SJSA1 (cell line): ENCODE data around the gene SOWAHD. TPM values are rescaled to one million over a fixed set of nuclear protein-coding genes. Genes with fewer than 3 reads are reported as not detected.
"Not testable (repeated sequence)": the region's sequence is repeated elsewhere in the genome, so short reads cannot be mapped to it uniquely, and the experiment has no call there.

Source experiments
- DNase-seq, 2 experiments: peaks; one replicate each; pipeline ENCODE4 v3.0.0-alpha.2; 2015 to 2020; ENCODE audit warnings: low spot score in 2 of 2, low read depth in 1 of 2
- H3K27ac ChIP-seq: fragments of 250-450 bp; sonication (Bioruptor Pico); 2 replicates; pipeline ENCODE4 v1.5.1; 2020; ENCODE audit warnings: mild to moderate bottlenecking, moderate library complexity
- H3K27me3 ChIP-seq: fragments of 250-450 bp; sonication (Bioruptor Pico); replicated peaks from 2 replicates; pipeline ENCODE4 v1.5.1; 2020; ENCODE audit warnings: mild to moderate bottlenecking, moderate library complexity
- H3K36me3 ChIP-seq: fragments of 250-450 bp; sonication (Bioruptor Pico); 2 replicates; pipeline ENCODE4 v1.5.1; 2020; ENCODE audit warnings: mild to moderate bottlenecking
- H3K4me1 ChIP-seq: fragments of 250-450 bp; sonication (Bioruptor Pico); replicated peaks from 2 replicates; pipeline ENCODE4 v1.6.1; 2021; ENCODE audit warnings: mild to moderate bottlenecking
- H3K4me3 ChIP-seq: fragments of 250-450 bp; sonication (Bioruptor Pico); 2 replicates; pipeline ENCODE4 v1.5.1; 2020; ENCODE audit warnings: mild to moderate bottlenecking
- H3K9me3 ChIP-seq: fragments of 250-450 bp; sonication (Bioruptor Pico); replicated peaks from 2 replicates; pipeline ENCODE4 v1.5.1; 2020; ENCODE audit warnings: mild to moderate bottlenecking
- total RNA-seq: library from RNA; depleted of rRNA; stranded (reverse); fragments of >200 nt; shearing (Covaris generic); gene quantifications from 2 replicates; pipeline ENCODE4 v1.2.3, GENCODE V29; 2014

Gene SOWAHD
- total RNA-seq, 1 experiment from 2014 or later, result 1.6 TPM

DNA sequence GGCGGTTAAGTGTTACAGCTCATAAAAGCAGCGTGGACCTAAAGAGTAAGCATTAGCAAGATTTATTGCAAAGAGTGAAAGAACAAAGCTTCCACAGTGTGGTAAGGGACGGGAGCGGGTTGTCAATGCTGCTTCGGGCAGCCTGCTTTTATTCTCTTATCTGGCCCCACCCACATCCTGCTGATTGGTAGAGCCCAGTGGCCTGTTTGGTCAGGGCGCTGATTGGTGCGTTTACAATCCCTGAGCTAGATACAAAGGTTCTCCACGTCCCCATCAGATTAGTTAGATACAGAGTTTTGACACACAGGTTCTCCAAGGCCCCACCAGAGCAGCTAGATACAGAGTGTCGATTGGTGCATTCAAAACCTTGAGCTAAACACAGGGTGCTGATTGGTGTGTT, 8.3 kb upstream of the SOWAHD start:
- not testable (repeated sequence) for H3K27ac ChIP-seq, DNase-seq, H3K36me3 ChIP-seq, H3K4me1 ChIP-seq, H3K4me3 ChIP-seq, H3K27me3 ChIP-seq, H3K9me3 ChIP-seq

DNA sequence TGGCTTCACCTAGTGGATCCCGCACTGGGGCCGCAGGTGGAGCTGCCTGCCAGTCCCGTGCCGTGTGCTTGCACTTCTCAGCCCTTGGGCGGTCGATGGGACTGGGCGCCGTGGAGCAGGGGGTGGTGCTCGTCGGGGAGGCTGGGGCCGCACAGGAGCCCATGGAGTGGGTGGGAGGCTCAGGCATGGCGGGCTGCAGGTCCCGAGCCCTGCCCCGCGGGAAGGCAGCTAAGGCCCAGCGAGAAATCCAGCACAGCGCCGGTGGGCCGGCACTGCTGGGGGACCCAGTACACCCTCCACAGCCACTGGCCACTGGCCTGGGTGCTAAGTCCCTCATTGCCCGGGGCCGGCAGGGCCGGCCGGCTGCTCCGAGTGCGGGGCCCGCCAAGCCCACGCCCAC, 7.6 kb upstream of the SOWAHD start:
- not testable (repeated sequence) for DNase-seq, H3K9me3 ChIP-seq, H3K27me3 ChIP-seq

DNA sequence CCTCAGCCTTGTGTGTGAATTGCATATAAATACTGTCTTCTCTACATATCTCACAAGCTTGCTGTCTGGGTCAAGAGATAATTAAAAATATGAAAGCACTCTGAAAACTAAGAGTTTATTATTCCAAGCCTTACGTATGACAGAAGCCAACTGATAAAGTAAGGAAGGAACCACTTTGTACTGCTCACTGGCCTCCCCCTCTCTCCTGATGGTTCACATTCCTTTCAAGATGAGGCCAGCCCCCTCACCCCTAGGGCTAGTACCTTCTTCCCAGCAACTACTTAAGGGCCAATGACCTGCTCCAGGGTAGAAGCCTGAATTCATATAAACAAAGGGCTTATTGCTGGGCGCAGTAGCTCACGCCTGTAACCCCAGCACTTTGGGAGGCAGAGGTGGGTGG, 5.4 kb upstream of the SOWAHD start:
- H3K36me3 ChIP-seq, result no peaks in the 10 kb centered on the region
- peaks cover 12% of the 10 kb centered on the region for H3K4me1 ChIP-seq
- no peak overlapping the region for H3K27ac ChIP-seq
- no peak for DNase-seq
- no peaks in the 10 kb centered on the region for H3K27me3 ChIP-seq
- no peaks in the 10 kb centered on the region for H3K9me3 ChIP-seq
- no peak overlapping the region for H3K4me3 ChIP-seq

More for the DNA sequence above, 7.6 kb upstream of the SOWAHD start:
- not testable (repeated sequence) for H3K27ac ChIP-seq, H3K36me3 ChIP-seq, H3K4me3 ChIP-seq, H3K4me1 ChIP-seq

DNA sequence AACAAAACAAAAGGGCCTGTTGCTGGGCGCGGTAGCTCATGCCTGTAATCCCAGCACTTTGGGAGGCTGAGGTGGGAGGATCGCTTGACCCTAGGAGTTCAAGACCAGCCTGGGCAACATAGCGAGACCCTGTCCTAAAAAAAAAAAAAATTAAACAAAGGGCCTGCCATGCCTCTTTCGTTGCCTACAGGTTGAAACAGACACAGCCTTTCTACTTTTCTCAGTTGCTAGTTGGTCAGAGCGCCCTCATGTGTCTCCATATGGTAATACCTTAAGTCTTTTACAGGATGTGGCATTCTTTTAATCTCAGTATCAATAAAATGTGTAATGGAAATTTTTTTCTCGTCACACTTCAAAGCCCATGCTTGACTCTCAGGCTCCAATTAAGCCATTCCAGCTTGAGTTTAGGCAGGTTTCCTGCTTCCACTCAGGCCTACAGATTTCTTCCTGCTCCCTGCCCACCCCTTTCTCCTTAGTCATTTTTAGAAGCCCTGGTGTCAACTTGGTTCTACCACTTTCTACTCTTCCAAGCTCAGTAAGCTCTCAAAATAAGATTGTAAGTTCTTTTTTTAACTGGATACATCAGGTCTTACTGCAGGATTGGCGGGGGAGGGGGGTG, 4.6 kb upstream of the SOWAHD start:
- H3K4me1 ChIP-seq, result peaks cover 17% of the 10 kb centered on the region
- H3K27me3 ChIP-seq, result no peaks in the 10 kb centered on the region
- H3K27ac ChIP-seq, result no peak overlapping the region
- no peak overlapping the region for H3K4me3 ChIP-seq
- no peak for DNase-seq
- H3K36me3 ChIP-seq, result no peaks in the 10 kb centered on the region
- H3K9me3 ChIP-seq, result no peaks in the 10 kb centered on the region

DNA sequence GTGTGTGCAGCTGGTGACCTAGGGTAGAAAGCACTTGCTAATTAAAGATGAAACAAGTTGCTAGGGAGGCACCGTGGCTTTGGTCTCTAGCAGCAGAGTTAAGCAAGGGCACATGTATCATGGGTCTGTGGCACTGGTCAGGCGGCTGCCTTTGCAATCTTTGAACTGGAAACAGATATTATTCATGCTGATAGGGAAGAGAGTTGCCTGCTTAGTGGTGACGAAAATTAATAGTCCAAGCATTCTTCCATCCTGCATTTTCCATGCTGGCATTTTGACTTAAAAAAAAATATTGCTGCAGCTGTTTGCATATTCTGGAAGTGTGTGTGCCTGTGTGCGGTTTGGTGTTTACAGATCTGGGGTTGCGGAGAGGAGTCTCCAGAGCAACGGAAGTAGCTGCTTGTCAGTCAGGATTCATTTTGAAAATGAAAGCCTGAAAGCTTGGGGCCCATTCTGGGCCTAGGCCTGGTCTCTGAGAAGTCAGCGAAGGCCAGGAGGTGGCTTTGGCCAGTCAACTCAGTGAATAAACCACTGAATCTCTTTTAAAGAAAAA, 2.3 kb upstream of the SOWAHD start:
- H3K9me3 ChIP-seq, result no peaks in the 10 kb centered on the region
- H3K4me3 ChIP-seq, result no peak overlapping the region
- no peaks in the 10 kb centered on the region for H3K36me3 ChIP-seq
- H3K27me3 ChIP-seq, result no peaks in the 10 kb centered on the region
- DNase-seq, result peak in 1 of 2 experiments; percentile 31
- no peak overlapping the region; the same call in 1 of the 2 replicates for H3K27ac ChIP-seq
- H3K4me1 ChIP-seq, result peaks cover 20% of the 10 kb centered on the region

DNA sequence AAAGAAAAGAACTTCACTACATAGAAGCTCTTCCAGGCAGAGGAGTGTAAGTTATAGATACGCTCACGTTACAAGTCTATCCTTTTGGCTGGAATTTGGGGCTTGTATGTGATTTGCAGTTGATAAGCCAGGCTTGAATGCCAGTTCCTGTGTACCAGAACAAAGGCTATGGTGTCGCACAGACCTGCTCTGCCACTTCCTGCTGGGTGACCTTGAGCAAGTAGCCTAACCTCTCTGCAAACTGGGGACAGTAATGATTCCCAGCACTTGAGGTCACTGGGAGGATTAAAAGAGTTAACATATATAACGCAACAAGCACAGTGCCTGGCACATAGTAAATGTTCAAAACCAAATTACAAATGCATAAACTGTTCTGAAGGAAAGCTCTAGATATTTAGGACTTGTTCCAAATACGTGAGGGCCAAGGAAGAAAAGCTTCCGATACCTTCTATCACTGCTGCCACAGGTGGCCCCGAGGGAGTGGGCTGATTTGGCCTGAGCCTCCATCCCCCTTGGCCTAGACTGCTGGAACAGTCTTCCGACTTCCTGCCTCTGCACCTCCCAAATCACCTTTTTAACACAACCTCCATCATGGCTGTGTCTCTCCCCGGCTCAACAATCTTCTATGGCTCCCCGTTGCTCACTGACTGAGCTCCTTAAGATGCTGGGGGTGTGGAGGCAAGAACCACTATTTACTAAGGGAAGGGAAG, 1.3 kb upstream of the SOWAHD start:
- Histone ChIP-seq H3K36me3 (no peaks in the 10 kb centered on the region), H3K4me3 (no peak overlapping the region), H3K9me3 (no peaks in the 10 kb centered on the region), H3K27me3 (no peaks in the 10 kb centered on the region), H3K27ac (no peak overlapping the region), H3K4me1 (peaks cover 20% of the 10 kb centered on the region)
- DNase-seq, result no peak

DNA sequence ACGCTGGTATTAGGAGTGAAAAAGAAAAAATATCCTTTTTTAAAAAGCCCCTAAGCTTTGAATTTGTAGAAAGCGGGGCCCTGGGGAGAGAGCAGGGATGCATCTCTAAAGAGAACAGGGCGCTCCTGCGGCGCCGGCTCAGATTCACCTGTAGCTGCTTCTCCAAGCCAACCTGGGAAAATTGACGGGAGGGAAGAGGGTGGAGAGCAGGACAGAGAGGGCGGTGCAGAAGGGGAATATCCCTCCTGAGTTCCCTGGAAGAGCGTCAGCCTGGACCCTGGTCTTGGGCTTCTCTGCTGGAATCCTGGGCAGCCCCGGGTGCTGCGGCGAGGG, 776 bp upstream of the SOWAHD start:
- Histone ChIP-seq H3K27me3 (no peaks in the 10 kb centered on the region), H3K9me3 (no peaks in the 10 kb centered on the region), H3K4me1 (peaks cover 24% of the 10 kb centered on the region), H3K4me3 (no peak overlapping the region), H3K27ac (no peak overlapping the region), H3K36me3 (no peaks in the 10 kb centered on the region)
- DNase-seq, result no peak

DNA sequence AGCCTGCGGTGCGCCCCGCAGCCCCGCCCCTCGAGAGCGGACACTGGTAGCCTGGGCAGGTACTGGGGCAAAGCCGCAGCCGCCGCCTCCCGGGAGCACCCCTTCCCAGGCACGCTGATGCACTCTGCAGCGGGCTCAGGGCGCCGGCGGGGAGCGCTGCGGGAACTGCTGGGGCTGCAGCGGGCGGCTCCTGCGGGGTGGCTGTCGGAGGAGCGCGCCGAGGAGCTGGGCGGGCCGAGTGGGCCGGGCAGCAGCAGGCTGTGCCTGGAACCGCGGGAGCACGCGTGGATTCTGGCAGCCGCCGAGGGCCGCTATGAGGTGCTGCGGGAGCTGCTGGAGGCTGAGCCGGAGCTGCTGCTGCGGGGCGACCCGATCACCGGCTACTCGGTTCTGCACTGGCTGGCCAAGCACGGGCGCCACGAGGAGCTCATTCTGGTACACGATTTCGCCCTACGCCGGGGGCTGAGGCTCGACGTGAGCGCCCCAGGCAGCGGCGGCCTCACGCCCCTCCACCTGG, 401 bp downstream of the SOWAHD start:
- H3K36me3 ChIP-seq, result no peaks in the 10 kb centered on the region
- DNase-seq, result peak in 1 of 2 experiments; percentile 17
- H3K4me3 ChIP-seq, result peak overlapping the region; percentile 44

DNA sequence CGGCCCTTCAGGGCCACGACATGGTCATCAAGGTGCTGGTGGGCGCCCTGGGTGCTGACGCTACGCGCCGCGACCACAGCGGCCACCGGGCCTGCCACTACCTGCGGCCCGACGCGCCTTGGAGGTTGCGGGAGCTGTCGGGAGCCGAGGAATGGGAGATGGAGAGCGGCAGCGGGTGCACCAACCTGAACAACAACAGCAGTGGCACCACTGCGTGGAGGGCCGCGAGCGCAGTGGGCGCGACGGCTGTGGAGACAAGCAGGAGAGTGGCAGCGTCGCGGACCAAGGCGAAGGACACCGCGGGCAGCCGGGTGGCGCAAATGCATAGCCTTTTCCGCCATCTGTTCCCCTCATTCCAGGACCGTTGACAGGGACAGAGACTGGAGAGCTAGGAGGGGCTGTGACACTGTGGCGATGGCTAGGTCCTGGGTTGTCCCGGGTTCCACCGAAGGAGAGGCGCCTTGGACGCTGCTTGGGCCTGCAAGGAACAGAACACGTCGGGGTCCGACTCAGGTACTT, 919 bp downstream of the SOWAHD start:
- Histone ChIP-seq H3K27ac (no peak overlapping the region), H3K9me3 (no peaks in the 10 kb centered on the region), H3K4me3 (peak overlapping the region; percentile 44; the same call in 1 of the 2 replicates), H3K27me3 (no peaks in the 10 kb centered on the region), H3K36me3 (no peaks in the 10 kb centered on the region), H3K4me1 (peaks cover 38% of the 10 kb centered on the region)
- no peak for DNase-seq

More for the DNA sequence above, 401 bp downstream of the SOWAHD start:
- no peak overlapping the region for H3K27ac ChIP-seq
- peaks cover 35% of the 10 kb centered on the region for H3K4me1 ChIP-seq
- H3K27me3 ChIP-seq, result no peaks in the 10 kb centered on the region
- H3K9me3 ChIP-seq, result no peaks in the 10 kb centered on the region

DNA sequence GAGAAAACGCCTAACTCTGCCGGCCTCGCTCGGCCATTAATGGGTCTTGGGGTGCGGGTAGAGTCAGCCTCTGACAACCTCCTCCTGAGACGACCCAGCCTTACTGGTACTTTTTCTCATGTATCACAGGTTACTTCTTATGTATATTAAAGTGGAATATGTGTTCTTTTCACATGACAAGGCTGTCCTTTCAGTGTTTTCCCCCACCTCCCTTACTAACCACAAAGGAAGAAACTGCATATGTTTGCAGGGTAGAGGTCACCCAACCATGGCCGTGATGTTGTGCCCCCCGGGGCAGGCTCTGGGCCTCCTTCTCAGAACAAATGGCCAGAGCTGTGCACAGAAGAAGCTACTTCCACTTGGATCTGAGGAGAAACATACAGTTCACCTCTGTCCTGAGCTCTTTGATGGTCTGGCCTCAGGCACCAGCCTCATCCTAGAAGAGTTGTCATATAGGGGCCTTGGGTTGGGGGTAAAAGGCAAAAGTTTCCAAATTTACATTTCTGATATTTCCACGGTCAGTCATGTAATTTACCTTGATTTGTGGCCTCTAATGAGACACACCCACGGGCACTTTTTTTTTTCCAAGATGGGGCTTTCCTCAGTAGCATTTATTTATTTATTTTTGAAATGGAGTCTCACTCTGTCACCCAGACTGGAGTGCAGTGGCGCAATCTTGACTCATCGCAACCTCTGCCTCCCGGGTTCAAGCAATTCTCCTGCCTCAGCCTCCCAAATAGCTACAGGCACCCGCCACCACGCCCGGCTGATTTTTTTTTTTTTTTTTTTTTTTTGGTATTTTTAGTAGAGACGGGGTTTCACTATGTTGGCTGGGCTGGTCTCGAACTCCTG, 1.9 kb downstream of the SOWAHD start:
- H3K27me3 ChIP-seq, result no peaks in the 10 kb centered on the region
- DNase-seq, result no peak
- H3K36me3 ChIP-seq, result no peaks in the 10 kb centered on the region
- H3K4me3 ChIP-seq, result no peak overlapping the region
- H3K4me1 ChIP-seq, result peaks cover 38% of the 10 kb centered on the region
- H3K27ac ChIP-seq, result no peak overlapping the region
- H3K9me3 ChIP-seq, result no peaks in the 10 kb centered on the region

DNA sequence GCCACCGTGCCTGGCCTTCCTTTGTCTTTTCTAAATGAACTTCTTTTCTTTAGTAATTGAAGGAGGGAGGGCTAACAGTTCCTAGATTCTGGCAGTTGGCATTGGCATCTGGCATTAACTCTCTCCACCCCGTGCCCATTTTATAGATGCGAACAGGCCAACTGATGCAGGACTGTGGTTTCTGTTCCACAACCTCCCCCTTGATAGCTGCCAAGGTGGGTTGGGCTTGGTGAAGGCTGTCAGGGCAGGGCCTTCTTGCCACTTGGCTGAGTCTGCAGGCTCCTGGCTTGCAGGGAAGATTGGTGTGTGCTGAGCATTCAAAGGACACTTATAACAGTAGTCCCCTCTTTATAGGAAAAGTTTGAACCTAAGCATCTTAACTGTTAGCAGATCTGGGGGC, 4.3 kb downstream of the SOWAHD start:
- Histone ChIP-seq H3K9me3 (no peaks in the 10 kb centered on the region), H3K4me1 (peaks cover 32% of the 10 kb centered on the region), H3K4me3 (no peak overlapping the region), H3K36me3 (no peaks in the 10 kb centered on the region), H3K27ac (peak overlapping the region; percentile 83), H3K27me3 (no peaks in the 10 kb centered on the region)
- DNase-seq, result peak in 1 of 2 experiments; percentile 53

DNA sequence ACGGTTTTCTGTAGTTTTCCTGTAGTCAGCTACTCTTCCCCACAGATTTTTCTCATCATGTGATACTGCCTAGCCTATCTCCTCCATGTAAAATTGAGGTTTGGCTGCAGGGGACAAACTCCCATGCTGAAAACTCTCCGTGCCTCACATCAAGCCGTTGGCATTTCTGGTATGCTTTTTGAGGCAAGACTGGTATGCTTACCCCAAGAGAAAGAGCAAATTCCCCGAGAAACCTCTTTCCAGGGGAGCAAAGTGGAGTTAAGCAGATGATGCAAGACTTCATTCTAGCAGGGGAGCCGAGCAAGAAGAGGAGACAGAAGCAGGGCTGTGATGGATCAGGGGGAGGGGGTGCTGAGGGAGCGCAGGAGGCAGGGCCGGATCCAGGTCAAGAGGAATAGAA, 4.8 kb downstream of the SOWAHD start:
- DNase-seq, result peak; percentile 64 to 72
- Histone ChIP-seq H3K36me3 (no peaks in the 10 kb centered on the region), H3K27ac (peak overlapping the region; percentile 83), H3K27me3 (no peaks in the 10 kb centered on the region), H3K4me1 (peaks cover 32% of the 10 kb centered on the region), H3K9me3 (no peaks in the 10 kb centered on the region), H3K4me3 (no peak overlapping the region)

DNA sequence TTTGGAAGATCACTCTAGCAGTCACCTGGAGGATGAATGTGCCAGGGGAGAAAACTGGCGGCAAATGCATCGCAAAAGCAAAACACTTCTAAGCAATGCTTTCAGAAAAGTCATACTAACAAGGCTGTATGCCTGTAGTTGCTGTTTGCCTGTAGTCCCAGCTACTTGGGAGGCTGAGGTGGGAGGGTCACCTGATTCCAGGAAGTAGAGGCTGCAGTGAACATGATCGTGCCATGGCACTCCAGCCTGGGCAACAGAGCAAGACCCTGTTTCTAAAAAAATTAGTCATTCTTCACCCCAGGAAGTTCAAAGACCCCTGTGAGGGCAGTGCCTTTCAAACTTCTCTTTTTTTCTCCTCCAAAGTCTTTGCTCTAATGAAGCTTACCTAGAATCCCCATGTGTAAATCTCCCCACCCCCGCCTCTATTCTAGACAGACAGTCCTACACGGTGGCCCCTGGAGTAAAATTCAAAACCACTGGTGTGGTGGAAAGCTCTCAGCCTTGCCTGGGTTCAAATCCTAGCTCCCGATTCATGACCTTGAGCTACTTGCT, 5.5 kb downstream of the SOWAHD start:
- H3K4me1 ChIP-seq, result peaks cover 35% of the 10 kb centered on the region
- H3K9me3 ChIP-seq, result no peaks in the 10 kb centered on the region
- H3K4me3 ChIP-seq, result no peak overlapping the region
- peak overlapping the region; percentile 83 for H3K27ac ChIP-seq
- DNase-seq, result no peak
- no peaks in the 10 kb centered on the region for H3K36me3 ChIP-seq
- no peaks in the 10 kb centered on the region for H3K27me3 ChIP-seq
